DND-41 (cell line): ENCODE measurements around the gene IST1.

Source experiments
- EZH2 ChIP-seq: IDR thresholded peaks from 3 replicates; pipeline ENCODE4 v1.6.1; 2012; ENCODE audit warnings: borderline replicate concordance, low read depth, mild to moderate bottlenecking, moderate library complexity, low read length, inconsistent platforms; ENCODE audit not compliant: severe bottlenecking
- TF ChIP-seq, protein P1 (sequence below): IDR thresholded peaks from 2 replicates; pipeline ENCODE4 v1.5.1; 2012; ENCODE audit warnings: borderline replicate concordance, low read length, moderate library complexity, mild to moderate bottlenecking; ENCODE audit not compliant: poor library complexity, severe bottlenecking; ENCODE audit errors: extremely low read depth

DNA sequence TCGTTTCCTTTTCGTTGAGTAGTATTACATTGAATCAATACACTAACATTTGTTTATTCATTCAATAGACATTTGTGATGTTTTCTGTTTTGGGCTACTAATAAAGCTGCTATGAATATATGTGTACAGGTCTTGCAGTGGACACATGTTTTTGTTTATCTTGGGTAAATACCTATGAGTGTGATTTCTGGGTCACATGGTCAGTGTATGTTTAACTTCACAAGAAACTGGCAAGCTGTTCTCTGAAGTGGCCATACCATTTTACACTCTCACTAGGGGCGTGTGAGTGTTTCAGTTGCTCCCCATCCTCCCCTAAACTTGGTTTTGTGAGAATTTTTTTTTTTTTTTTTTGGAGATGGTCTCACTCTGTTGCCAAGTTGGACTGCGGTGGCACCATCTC is 69.9 kb downstream of the IST1 start:
- TF ChIP-seq, protein P1, sequence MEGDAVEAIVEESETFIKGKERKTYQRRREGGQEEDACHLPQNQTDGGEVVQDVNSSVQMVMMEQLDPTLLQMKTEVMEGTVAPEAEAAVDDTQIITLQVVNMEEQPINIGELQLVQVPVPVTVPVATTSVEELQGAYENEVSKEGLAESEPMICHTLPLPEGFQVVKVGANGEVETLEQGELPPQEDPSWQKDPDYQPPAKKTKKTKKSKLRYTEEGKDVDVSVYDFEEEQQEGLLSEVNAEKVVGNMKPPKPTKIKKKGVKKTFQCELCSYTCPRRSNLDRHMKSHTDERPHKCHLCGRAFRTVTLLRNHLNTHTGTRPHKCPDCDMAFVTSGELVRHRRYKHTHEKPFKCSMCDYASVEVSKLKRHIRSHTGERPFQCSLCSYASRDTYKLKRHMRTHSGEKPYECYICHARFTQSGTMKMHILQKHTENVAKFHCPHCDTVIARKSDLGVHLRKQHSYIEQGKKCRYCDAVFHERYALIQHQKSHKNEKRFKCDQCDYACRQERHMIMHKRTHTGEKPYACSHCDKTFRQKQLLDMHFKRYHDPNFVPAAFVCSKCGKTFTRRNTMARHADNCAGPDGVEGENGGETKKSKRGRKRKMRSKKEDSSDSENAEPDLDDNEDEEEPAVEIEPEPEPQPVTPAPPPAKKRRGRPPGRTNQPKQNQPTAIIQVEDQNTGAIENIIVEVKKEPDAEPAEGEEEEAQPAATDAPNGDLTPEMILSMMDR = no peak
- no peak for TF ChIP-seq EZH2
